ENCODE data around the gene DES.
A peak's percentile ranks its signal among the peaks of the same experiment; 100 is the strongest.

DES gene

DNA sequence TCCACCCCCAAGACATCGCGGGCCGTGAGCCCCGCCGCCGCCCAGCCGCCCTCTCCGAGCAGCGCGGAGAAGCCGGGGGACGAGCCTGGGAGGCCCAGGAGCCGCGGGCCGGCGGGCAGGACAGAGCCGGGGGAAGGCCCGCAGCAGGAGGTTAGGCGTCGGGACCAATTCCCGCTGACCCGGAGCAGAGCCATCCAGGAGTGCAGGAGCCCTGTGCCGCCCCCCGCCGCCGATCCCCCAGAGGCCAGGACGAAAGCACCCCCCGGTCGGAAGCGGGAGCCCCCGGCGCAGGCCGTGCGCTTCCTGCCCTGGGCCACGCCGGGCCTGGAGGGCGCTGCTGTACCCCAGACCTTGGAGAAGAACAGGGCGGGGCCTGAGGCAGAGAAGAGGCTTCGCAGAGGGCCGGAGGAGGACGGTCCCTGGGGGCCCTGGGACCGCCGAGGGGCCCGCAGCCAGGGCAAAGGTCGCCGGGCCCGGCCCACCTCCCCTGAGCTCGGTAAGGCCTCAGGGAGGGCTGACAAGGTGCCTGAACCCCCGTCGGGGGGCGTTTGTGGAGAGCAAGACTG is 30.7 kb downstream of the DES start:
- Histone ChIP-seq H3K27ac (ENCODE audit: low read depth, low read length) (no peak overlapping the region), H3K27me3 (ENCODE audit: control insufficient read depth, insufficient read depth, low read length) (peaks cover 24% of the 10 kb centered on the region), H3K9ac (ENCODE audit: low read depth, low read length) (no peak overlapping the region), H3K4me1 (ENCODE audit: control insufficient read depth, insufficient read depth, low read length) (peaks cover 30% of the 10 kb centered on the region), H3K36me3 (ENCODE audit: control insufficient read depth, insufficient read depth, low read length) (no peaks in the 10 kb centered on the region), H3K4me3 (ENCODE audit: low read depth, low read length) (peak overlapping the region; percentile 49), H3K9me3 (ENCODE audit: control insufficient read depth, insufficient read depth, low read length) (no peaks in the 10 kb centered on the region)

GRCh38 chr2:219449609-219450008 is 31.4 kb downstream of the DES start:
- Histone ChIP-seq H3K4me1 (ENCODE audit: control insufficient read depth, insufficient read depth, low read length) (peaks cover 30% of the 10 kb centered on the region), H3K27ac (ENCODE audit: low read depth, low read length) (no peak overlapping the region), H3K9ac (ENCODE audit: low read depth, low read length) (no peak overlapping the region), H3K9me3 (ENCODE audit: control insufficient read depth, insufficient read depth, low read length) (no peaks in the 10 kb centered on the region), H3K27me3 (ENCODE audit: control insufficient read depth, insufficient read depth, low read length) (peaks cover 24% of the 10 kb centered on the region), H3K4me3 (ENCODE audit: low read depth, low read length) (no peak overlapping the region), H3K36me3 (ENCODE audit: control insufficient read depth, insufficient read depth, low read length) (no peaks in the 10 kb centered on the region)

GRCh38 chr2:219451661-219452360 is 33.6 kb downstream of the DES start:
- Histone ChIP-seq H3K36me3 (ENCODE audit: control insufficient read depth, insufficient read depth, low read length) (no peaks in the 10 kb centered on the region), H3K4me3 (ENCODE audit: low read depth, low read length) (no peak overlapping the region), H3K9me3 (ENCODE audit: control insufficient read depth, insufficient read depth, low read length) (no peaks in the 10 kb centered on the region), H3K4me1 (ENCODE audit: control insufficient read depth, insufficient read depth, low read length) (peaks cover 18% of the 10 kb centered on the region), H3K27ac (ENCODE audit: low read depth, low read length) (no peak overlapping the region), H3K9ac (ENCODE audit: low read depth, low read length) (no peak overlapping the region), H3K27me3 (ENCODE audit: control insufficient read depth, insufficient read depth, low read length) (peaks cover 24% of the 10 kb centered on the region)

DNA sequence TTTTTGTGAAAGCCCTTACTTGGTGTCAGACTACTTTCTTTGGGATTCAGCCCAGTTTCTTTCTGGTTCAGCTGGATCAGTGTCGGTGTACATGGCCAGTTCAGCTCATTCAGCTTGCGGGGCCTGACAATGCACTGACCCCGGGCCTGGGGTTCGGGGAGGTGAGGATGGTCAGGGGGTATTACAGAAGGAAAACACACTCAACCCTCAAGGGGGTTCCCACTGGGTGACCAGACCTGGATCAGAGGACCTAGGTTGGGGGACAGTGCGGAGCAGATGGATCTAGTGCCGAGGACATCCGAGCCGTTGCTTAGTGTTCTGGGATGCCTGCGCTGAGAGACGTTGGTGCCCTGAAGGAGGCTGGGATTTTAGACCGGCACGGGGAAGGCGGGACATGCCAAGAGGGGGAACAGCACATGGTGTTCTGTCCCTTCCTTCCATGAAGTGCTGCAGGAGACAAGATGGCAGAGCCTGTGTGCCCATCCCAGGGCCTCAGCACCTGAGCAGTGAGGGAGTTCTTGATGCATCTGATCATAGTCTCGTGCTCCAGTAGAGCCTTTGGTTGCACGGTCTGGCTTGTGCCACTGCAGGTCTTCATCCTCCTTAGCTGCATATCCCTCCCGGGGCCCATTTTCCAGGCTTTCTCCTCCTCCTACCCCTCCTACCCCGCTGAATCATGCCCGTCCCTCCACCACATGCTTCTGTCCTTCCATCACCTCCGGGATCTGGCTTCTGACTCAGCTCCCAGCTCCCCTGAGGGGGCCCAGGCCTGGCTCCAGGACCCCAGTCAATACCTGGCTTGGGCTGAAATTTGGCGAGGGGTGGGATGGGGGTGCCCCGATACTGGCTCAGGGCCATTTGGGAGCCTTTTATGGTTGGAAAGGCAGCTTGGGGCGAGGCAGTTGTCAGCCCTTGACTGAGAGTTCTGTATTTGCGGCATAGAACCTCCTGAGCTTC is 34.5 kb downstream of the DES start:
- peaks cover 18% of the 10 kb centered on the region for H3K27me3 ChIP-seq (ENCODE audit: control insufficient read depth, insufficient read depth, low read length)
- H3K4me3 ChIP-seq (ENCODE audit: low read depth, low read length), result no peak overlapping the region
- H3K9me3 ChIP-seq (ENCODE audit: control insufficient read depth, insufficient read depth, low read length), result no peaks in the 10 kb centered on the region
- peaks cover 18% of the 10 kb centered on the region for H3K4me1 ChIP-seq (ENCODE audit: control insufficient read depth, insufficient read depth, low read length)
- H3K27ac ChIP-seq (ENCODE audit: low read depth, low read length), result peak overlapping the region; percentile 23
- H3K36me3 ChIP-seq (ENCODE audit: control insufficient read depth, insufficient read depth, low read length), result no peaks in the 10 kb centered on the region
- no peak overlapping the region for H3K9ac ChIP-seq (ENCODE audit: low read depth, low read length)

DNA sequence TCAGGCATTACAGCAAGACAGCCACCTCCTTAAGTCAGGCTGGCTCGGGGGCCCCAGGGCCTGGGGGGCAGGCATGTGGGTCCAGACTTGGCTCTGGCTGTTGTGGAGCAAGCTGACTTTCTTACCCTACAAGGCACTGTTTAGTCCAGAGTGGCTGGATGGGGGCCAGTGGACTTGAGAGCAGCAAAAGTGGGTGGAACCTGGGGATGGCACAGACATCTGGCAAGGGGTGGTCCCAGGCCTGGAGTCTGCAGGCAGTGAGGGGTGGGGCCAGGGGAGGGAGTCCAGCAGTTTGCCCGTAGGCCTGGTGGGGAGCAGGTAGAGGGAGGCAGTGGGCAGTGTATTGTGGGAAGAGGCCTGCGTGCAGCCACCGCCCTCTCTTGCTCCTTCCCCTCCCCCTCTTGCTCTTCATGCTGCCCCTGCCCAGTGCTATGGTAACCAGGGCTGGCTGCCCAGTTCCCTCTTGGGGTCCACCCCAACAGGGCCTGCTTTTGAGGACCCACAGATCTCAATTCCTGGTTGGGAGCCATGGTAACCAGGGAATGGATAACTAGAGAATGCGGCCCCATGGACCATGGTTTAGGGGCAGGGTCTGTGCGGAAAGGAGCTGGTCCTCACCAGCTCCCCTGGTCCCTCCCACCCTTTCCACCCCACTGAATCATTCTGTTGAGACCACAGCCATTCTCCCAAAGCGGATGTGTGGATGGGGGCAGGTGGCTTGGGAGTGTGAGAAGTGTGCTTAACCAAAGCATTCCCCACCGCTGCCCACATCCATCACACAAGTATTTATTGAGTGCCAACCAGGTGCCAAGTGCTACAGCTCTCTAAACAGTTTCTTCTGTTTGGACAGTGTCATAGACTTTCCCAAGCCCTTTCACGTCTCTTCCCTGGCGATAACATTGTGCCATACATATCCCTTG is 35.8 kb downstream of the DES start:
- H3K9ac ChIP-seq (ENCODE audit: low read depth, low read length), result no peak overlapping the region
- H3K9me3 ChIP-seq (ENCODE audit: control insufficient read depth, insufficient read depth, low read length), result no peaks in the 10 kb centered on the region
- no peak overlapping the region for H3K4me3 ChIP-seq (ENCODE audit: low read depth, low read length)
- H3K27me3 ChIP-seq (ENCODE audit: control insufficient read depth, insufficient read depth, low read length), result peaks cover 8% of the 10 kb centered on the region
- H3K27ac ChIP-seq (ENCODE audit: low read depth, low read length), result peak overlapping the region; percentile 23
- H3K4me1 ChIP-seq (ENCODE audit: control insufficient read depth, insufficient read depth, low read length), result peaks cover 16% of the 10 kb centered on the region
- no peaks in the 10 kb centered on the region for H3K36me3 ChIP-seq (ENCODE audit: control insufficient read depth, insufficient read depth, low read length)

GRCh38 chr2:219455581-219455980 is 37.4 kb downstream of the DES start:
- Histone ChIP-seq H3K36me3 (ENCODE audit: control insufficient read depth, insufficient read depth, low read length) (no peaks in the 10 kb centered on the region), H3K27me3 (ENCODE audit: control insufficient read depth, insufficient read depth, low read length) (peaks cover 4% of the 10 kb centered on the region; the same call in 1 of the 2 replicates), H3K27ac (ENCODE audit: low read depth, low read length) (no peak overlapping the region), H3K9me3 (ENCODE audit: control insufficient read depth, insufficient read depth, low read length) (no peaks in the 10 kb centered on the region), H3K9ac (ENCODE audit: low read depth, low read length) (no peak overlapping the region), H3K4me1 (ENCODE audit: control insufficient read depth, insufficient read depth, low read length) (peaks cover 21% of the 10 kb centered on the region), H3K4me3 (ENCODE audit: low read depth, low read length) (no peak overlapping the region)

GRCh38 chr2:219457784-219458369 is 39.7 kb downstream of the DES start:
- Histone ChIP-seq H3K4me1 (ENCODE audit: control insufficient read depth, insufficient read depth, low read length) (peaks cover 29% of the 10 kb centered on the region), H3K4me3 (ENCODE audit: low read depth, low read length) (no peak overlapping the region), H3K9ac (ENCODE audit: low read depth, low read length) (no peak overlapping the region), H3K27ac (ENCODE audit: low read depth, low read length) (no peak overlapping the region), H3K9me3 (ENCODE audit: control insufficient read depth, insufficient read depth, low read length) (no peaks in the 10 kb centered on the region), H3K36me3 (ENCODE audit: control insufficient read depth, insufficient read depth, low read length) (peaks cover 7% of the 10 kb centered on the region; the same call in 1 of the 2 replicates), H3K27me3 (ENCODE audit: control insufficient read depth, insufficient read depth, low read length) (peaks cover 4% of the 10 kb centered on the region; the same call in 1 of the 2 replicates)

- no peak overlapping the region for H3K4me3 ChIP-seq (ENCODE audit: low read depth, low read length)
- H3K27me3 ChIP-seq (ENCODE audit: control insufficient read depth, insufficient read depth, low read length), result peaks cover 4% of the 10 kb centered on the region; the same call in 1 of the 2 replicates
- no peaks in the 10 kb centered on the region for H3K9me3 ChIP-seq (ENCODE audit: control insufficient read depth, insufficient read depth, low read length)
- peaks cover 23% of the 10 kb centered on the region for H3K4me1 ChIP-seq (ENCODE audit: control insufficient read depth, insufficient read depth, low read length)
- peaks cover 7% of the 10 kb centered on the region; the same call in 1 of the 2 replicates for H3K36me3 ChIP-seq (ENCODE audit: control insufficient read depth, insufficient read depth, low read length)
- no peak overlapping the region for H3K27ac ChIP-seq (ENCODE audit: low read depth, low read length)
- H3K9ac ChIP-seq (ENCODE audit: low read depth, low read length), result no peak overlapping the region
Measured at GRCh38 chr2:219458996-219459395, 40.8 kb downstream of the DES start.

DNA sequence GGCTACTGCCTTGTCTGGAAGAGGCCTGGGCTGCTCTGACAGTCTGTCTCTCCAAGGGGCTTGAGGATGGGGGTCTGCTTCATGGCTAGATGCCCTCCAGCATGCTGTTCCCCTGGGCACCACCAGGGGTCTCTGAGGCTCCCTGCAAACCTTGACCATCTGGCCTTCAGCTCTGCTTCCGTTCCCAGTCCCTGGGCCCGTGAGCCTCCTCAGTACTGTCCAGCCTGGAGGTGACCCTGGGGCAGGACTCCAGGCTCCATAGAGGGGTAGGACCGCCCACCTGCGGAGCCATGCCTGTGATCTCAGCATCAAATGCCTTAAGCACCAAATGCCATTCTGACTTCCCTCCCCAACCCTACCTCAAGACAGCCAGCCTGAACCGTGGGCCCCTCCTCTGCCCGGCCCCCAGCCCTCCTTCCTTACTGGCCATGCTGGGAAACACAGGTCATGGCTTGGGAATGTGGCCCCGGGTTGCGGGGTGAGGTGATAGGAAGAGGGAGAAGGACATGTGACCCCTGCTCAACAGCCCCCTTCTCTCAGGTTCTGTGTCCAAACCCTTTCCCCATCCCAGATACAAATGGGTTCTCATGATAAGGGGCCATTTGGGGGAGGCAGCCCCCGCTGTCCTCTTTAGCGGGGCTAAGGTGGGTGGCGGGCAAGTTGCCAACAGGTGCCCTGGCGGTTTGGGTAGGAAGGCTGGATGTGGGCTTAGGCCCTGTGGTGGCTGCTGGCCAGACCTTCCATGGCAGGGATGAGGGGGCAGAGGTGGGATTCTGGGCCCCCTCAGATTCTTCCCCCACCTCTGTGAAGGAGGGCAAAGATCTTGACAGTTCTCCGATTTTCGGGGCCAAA is 41.5 kb downstream of the DES start:
- Histone ChIP-seq H3K27ac (ENCODE audit: low read depth, low read length) (no peak overlapping the region), H3K36me3 (ENCODE audit: control insufficient read depth, insufficient read depth, low read length) (peaks cover 7% of the 10 kb centered on the region; the same call in 1 of the 2 replicates), H3K4me1 (ENCODE audit: control insufficient read depth, insufficient read depth, low read length) (peaks cover 23% of the 10 kb centered on the region), H3K27me3 (ENCODE audit: control insufficient read depth, insufficient read depth, low read length) (peaks cover 4% of the 10 kb centered on the region; the same call in 1 of the 2 replicates), H3K4me3 (ENCODE audit: low read depth, low read length) (peak overlapping the region; percentile 23; the same call in 1 of the 2 replicates), H3K9ac (ENCODE audit: low read depth, low read length) (no peak overlapping the region), H3K9me3 (ENCODE audit: control insufficient read depth, insufficient read depth, low read length) (no peaks in the 10 kb centered on the region)
